Endothelial cell of umbilical vein (primary cell): ENCODE measurements around the gene OSGIN1. TPM values are rescaled to one million over a fixed set of nuclear protein-coding genes. Genes with fewer than 3 reads are reported as not detected.

Source experiments
- BruUV-seq: library from RNA; stranded (reverse); fragments of 400-500 nt; replicated peaks from 2 replicates; lab custom pipeline; 2021; lab: Mats Ljungman, UMichigan
- CTCF ChIA-PET: fragments of 300-600, 350-600 bp; sonication (Branson Sonifier 250); formaldehyde crosslinking; loops from one replicate; lab custom pipeline; 2021; ENCODE audit warnings: antibody characterized with exemption, inconsistent platforms; lab: Charles Lee
- POLR2A ChIA-PET: fragments of 300-600, 350-600 bp; sonication (Branson Sonifier 250); formaldehyde crosslinking; loops from one replicate; lab custom pipeline; 2021; ENCODE audit warnings: antibody characterized with exemption, inconsistent platforms; lab: Charles Lee
- DNase-seq: peaks from one replicate; pipeline ENCODE4 v3.0.0-alpha.2; 2011; ENCODE audit warnings: low read depth, low spot score
- FAIRE-seq: peaks from 2 replicates; lab custom pipeline; 2011; peaks lifted over from hg19 to GRCh38; lab: Jason Lieb, UNC
- H2AFZ ChIP-seq: 2 replicates; pipeline ENCODE4 v1.6.0; 2012; ENCODE audit warnings: low read depth, low read length, control low read depth, inconsistent platforms
- H3K27ac ChIP-seq: 2 replicates; pipeline ENCODE4 v1.5.1; 2011; ENCODE audit warnings: low read depth, mild to moderate bottlenecking, control low read depth, low read length, moderate library complexity; ENCODE audit not compliant: insufficient read depth
- H3K27me3 ChIP-seq, 2 experiments: 2 replicates each; pipeline versions ENCODE4 v1.6.0 to v1.6.1; 2011; ENCODE audit warnings: low read length in 2 of 2, mixed read lengths in 1 of 2; ENCODE audit not compliant: control insufficient read depth in 2 of 2, insufficient read depth in 2 of 2
- H3K36me3 ChIP-seq, 2 experiments: 2 replicates in 1 of 2; 3 replicates in 1 of 2; pipeline ENCODE4 v1.5.1; 2011; ENCODE audit warnings: low read length in 2 of 2, mild to moderate bottlenecking in 1 of 2, moderate library complexity in 1 of 2; ENCODE audit not compliant: control insufficient read depth in 2 of 2, insufficient read depth in 2 of 2; ENCODE audit errors: extremely low read depth in 1 of 2
- H3K4me1 ChIP-seq: 3 replicates; pipeline ENCODE4 v1.5.1; 2011; ENCODE audit warnings: mild to moderate bottlenecking, low read length; ENCODE audit not compliant: control insufficient read depth, insufficient read depth; ENCODE audit errors: extremely low read depth
- H3K4me2 ChIP-seq: 2 replicates; pipeline ENCODE4 v1.6.1; 2011; ENCODE audit warnings: low read length, control low read depth, mixed read lengths; ENCODE audit not compliant: insufficient read depth
- H3K4me3 ChIP-seq, 3 experiments: fragments of 200-600 bp in 1 of 3; sonication (generic), shearing (Covaris generic) in 1 of 3; replicated peaks in 1 of 3; 2 replicates each; pipeline ENCODE4 v1.5.1; 2011 to 2016; ENCODE audit warnings: control low read depth in 3 of 3, low read length in 3 of 3, mild to moderate bottlenecking in 2 of 3, inconsistent platforms in 1 of 3, low read depth in 1 of 3, moderate library complexity in 1 of 3; ENCODE audit not compliant: insufficient read depth in 1 of 3
- H3K79me2 ChIP-seq: 2 replicates; pipeline ENCODE4 v1.6.0; 2012; ENCODE audit warnings: low read length, inconsistent platforms; ENCODE audit not compliant: control insufficient read depth, insufficient read depth
- H3K9ac ChIP-seq: replicated peaks from 2 replicates; pipeline ENCODE3; 2011; ENCODE audit warnings: low read length, control low read depth; ENCODE audit not compliant: insufficient read depth; ENCODE audit errors: extremely low read depth
- H3K9me1 ChIP-seq: replicated peaks from 3 replicates; pipeline ENCODE4 v1.6.0; 2011; ENCODE audit warnings: mild to moderate bottlenecking, low read length; ENCODE audit not compliant: control insufficient read depth, insufficient read depth; ENCODE audit errors: extremely low read depth
- H3K9me3 ChIP-seq: replicated peaks from 2 replicates; pipeline ENCODE4 v1.5.1; 2012; ENCODE audit warnings: low read length, inconsistent platforms; ENCODE audit not compliant: control insufficient read depth, insufficient read depth
- H4K20me1 ChIP-seq: replicated peaks from 2 replicates; pipeline ENCODE3; 2011; ENCODE audit warnings: mild to moderate bottlenecking, low read length; ENCODE audit not compliant: control insufficient read depth, insufficient read depth; ENCODE audit errors: extremely low read depth
- EZH2 ChIP-seq: IDR thresholded peaks from 2 replicates; pipeline ENCODE4 v1.6.1; 2012; ENCODE audit warnings: borderline replicate concordance, low read depth, mild to moderate bottlenecking, moderate library complexity, low read length, inconsistent platforms; ENCODE audit not compliant: severe bottlenecking
- FOS ChIP-seq: IDR thresholded peaks from 2 replicates; pipeline ENCODE4 v1.6.1; 2011; ENCODE audit warnings: mild to moderate bottlenecking, low read length, moderate library complexity, borderline replicate concordance; ENCODE audit not compliant: insufficient read depth
- GATA2 ChIP-seq: IDR thresholded peaks from 2 replicates; pipeline ENCODE4 v1.7.0; 2011; ENCODE audit warnings: low read depth, mild to moderate bottlenecking, moderate library complexity, mixed read lengths, low read length; ENCODE audit not compliant: insufficient read length, insufficient read depth
- JUN ChIP-seq: IDR thresholded peaks from 2 replicates; pipeline ENCODE4 v1.6.1; 2011; ENCODE audit warnings: borderline replicate concordance, low read depth; ENCODE audit not compliant: insufficient read length, insufficient read depth
- MAX ChIP-seq: IDR thresholded peaks from 2 replicates; pipeline ENCODE4 v1.6.1; 2011; ENCODE audit not compliant: insufficient read depth, insufficient read length
- POLR2A ChIP-seq: IDR thresholded peaks from 2 replicates; pipeline ENCODE4 v1.6.1; 2012; ENCODE audit warnings: low read depth, mild to moderate bottlenecking, control low read depth, low read length
- POLR2AphosphoS5 ChIP-seq: IDR thresholded peaks from 2 replicates; pipeline ENCODE4 v1.6.1; 2012; ENCODE audit warnings: low read depth, mild to moderate bottlenecking, control low read depth, low read length, moderate library complexity; ENCODE audit not compliant: insufficient read depth
- dilution Hi-C: fragments of 300-500 bp; cut with MboI; formaldehyde crosslinking; loops from one replicate; pipeline ENCODE4 v1.15.0; 2019; ENCODE audit warnings: low sequenced_read_pairs; ENCODE audit not compliant: extremely low pct_ligation_motif_present
- intact Hi-C: fragments of 100-400 bp; cut with micrococcal nuclease; formaldehyde crosslinking; loops from one replicate; pipeline ENCODE4 v1.10.0; 2022
- polyA plus RNA-seq, 4 experiments: library from polyadenylated mRNA; depleted of rRNA in 3 of 4; stranded (reverse) in 3 of 4; unstranded in 1 of 4; fragments of >200 nt; gene quantifications; 2 replicates each; pipeline versions ENCODE4 v1.2.1 to v1.2.3, GENCODE V29; 2011 to 2012; ENCODE audit warnings: missing spikeins in 1 of 4
- total RNA-seq: library from RNA; stranded (reverse); gene quantifications from 2 replicates; pipeline ENCODE4 v1.2.3, GENCODE V29; 2021
- TF ChIP-seq, protein P1 (sequence below), 2 donors: IDR thresholded peaks; 1 replicate in 1 of 2; 2 replicates in 1 of 2; pipeline ENCODE4 v1.5.1; 2011; ENCODE audit warnings: low read length in 2 of 2, mild to moderate bottlenecking in 2 of 2, moderate library complexity in 2 of 2, control low read depth in 1 of 2, inconsistent platforms in 1 of 2, low read depth in 1 of 2; ENCODE audit not compliant: insufficient read depth in 1 of 2; ENCODE audit errors: extremely low read depth in 1 of 2

OSGIN1 gene
- total and polyA plus RNA-seq, 2 donors (not counting 3 experiments of a cell fraction or from before 2014, with no cell fraction given): 9.2 to 11.0 TPM

DNA sequence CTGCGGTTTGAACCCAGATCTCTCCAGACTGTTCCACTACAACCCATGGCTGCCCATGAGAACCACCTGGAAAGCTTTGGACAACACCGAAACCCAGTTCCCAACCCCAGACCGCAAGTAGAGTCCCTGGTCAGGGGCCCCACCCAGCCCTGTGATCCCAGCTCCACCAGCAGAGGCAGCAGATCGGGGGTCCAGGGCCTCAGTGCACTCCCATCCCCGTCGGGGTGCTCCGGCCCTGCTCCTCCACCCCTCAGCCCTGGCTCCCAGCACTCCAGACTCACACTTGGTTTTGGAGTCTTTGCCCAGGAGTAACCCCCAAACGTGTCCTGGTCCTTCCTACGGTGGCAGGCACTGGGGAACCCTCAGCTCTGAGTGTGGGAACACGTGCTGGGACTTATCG lies 20.7 kb upstream of the OSGIN1 start:
- CTCF ChIA-PET: no interaction called here
- no peak overlapping the region for H3K4me2 ChIP-seq
- POLR2A ChIA-PET: no interaction called here

More for the DNA sequence above, 20.7 kb upstream of the OSGIN1 start:
- dilution Hi-C loops: no loop called here
- TF ChIP-seq JUN (no peak), EZH2 (no peak), MAX (no peak), POLR2AphosphoS5 (no peak), POLR2A (no peak), FOS (no peak), GATA2 (no peak)
- TF ChIP-seq, protein P1, sequence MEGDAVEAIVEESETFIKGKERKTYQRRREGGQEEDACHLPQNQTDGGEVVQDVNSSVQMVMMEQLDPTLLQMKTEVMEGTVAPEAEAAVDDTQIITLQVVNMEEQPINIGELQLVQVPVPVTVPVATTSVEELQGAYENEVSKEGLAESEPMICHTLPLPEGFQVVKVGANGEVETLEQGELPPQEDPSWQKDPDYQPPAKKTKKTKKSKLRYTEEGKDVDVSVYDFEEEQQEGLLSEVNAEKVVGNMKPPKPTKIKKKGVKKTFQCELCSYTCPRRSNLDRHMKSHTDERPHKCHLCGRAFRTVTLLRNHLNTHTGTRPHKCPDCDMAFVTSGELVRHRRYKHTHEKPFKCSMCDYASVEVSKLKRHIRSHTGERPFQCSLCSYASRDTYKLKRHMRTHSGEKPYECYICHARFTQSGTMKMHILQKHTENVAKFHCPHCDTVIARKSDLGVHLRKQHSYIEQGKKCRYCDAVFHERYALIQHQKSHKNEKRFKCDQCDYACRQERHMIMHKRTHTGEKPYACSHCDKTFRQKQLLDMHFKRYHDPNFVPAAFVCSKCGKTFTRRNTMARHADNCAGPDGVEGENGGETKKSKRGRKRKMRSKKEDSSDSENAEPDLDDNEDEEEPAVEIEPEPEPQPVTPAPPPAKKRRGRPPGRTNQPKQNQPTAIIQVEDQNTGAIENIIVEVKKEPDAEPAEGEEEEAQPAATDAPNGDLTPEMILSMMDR (IDR thresholded peaks at IDR 0.05; ENCODE audit: extremely low read depth in 1 of 2, insufficient read depth in 1 of 2, low read depth in 1 of 2, low read length in 2 of 2): no peak
- Histone ChIP-seq H3K4me3 (no peak overlapping the region), H2AFZ (no peak overlapping the region), H4K20me1 (no peaks in the 10 kb centered on the region), H3K4me1 (no peaks in the 10 kb centered on the region), H3K9me1 (no peaks in the 10 kb centered on the region), H3K36me3 (no peaks in the 10 kb centered on the region), H3K27me3 (no peaks in the 10 kb centered on the region), H3K79me2 (no peaks in the 10 kb centered on the region), H3K9me3 (no peaks in the 10 kb centered on the region), H3K27ac (no peak overlapping the region), H3K9ac (no peak overlapping the region)
- FAIRE-seq: no peak
- BruUV-seq: no TSS peak
- intact Hi-C loops: no loop called here
- DNase-seq: no peak
